HL-60 (cell line): ENCODE data around the gene KIF7.

ENCODE experiments used
- CTCF ChIP-seq: IDR thresholded peaks from one replicate; pipeline ENCODE4 v1.5.1; 2011; ENCODE audit warnings: low read length, control low read depth, inconsistent platforms; ENCODE audit not compliant: insufficient read depth
- GABPA ChIP-seq: IDR thresholded peaks from 2 replicates; pipeline ENCODE4 v1.6.1; 2012; ENCODE audit warnings: low read depth
- TF ChIP-seq, protein P1 (sequence below): IDR thresholded peaks from 2 replicates; pipeline ENCODE4 v1.6.1; 2012; ENCODE audit warnings: low read depth; ENCODE audit not compliant: insufficient replicate concordance

DNA sequence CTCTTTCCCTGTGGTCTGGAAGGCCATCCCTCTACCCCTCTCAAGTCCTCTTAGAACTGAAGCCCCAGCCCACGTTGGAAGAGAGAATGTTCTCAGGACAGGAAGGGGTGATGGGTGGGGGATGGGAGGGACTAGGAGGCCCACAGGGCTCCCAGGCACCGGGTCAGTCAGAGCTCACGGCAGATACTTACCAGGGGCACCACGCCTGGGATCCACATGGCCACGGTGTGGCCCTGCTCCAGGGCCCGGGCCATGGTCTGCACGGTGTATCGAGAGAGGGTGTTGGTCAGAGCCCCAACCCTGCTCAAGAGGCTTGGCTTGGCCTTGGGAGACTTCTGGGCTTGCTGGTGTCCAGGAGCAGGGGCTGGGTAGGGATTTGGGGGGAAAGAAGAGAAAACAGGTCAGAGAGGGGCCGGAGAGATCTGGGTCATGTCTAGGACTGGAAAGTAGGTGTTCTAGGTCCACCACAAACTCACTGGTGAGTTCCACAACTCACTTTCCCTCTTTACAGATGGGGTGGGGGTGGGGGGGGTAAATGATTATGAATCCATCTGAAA, 14.1 kb upstream of the KIF7 start:
- TF ChIP-seq, protein P1, sequence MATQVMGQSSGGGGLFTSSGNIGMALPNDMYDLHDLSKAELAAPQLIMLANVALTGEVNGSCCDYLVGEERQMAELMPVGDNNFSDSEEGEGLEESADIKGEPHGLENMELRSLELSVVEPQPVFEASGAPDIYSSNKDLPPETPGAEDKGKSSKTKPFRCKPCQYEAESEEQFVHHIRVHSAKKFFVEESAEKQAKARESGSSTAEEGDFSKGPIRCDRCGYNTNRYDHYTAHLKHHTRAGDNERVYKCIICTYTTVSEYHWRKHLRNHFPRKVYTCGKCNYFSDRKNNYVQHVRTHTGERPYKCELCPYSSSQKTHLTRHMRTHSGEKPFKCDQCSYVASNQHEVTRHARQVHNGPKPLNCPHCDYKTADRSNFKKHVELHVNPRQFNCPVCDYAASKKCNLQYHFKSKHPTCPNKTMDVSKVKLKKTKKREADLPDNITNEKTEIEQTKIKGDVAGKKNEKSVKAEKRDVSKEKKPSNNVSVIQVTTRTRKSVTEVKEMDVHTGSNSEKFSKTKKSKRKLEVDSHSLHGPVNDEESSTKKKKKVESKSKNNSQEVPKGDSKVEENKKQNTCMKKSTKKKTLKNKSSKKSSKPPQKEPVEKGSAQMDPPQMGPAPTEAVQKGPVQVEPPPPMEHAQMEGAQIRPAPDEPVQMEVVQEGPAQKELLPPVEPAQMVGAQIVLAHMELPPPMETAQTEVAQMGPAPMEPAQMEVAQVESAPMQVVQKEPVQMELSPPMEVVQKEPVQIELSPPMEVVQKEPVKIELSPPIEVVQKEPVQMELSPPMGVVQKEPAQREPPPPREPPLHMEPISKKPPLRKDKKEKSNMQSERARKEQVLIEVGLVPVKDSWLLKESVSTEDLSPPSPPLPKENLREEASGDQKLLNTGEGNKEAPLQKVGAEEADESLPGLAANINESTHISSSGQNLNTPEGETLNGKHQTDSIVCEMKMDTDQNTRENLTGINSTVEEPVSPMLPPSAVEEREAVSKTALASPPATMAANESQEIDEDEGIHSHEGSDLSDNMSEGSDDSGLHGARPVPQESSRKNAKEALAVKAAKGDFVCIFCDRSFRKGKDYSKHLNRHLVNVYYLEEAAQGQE = no peak
- TF ChIP-seq CTCF (no peak), GABPA (no peak)
